Measurements from ENCODE around the gene WDR89. TPM values are rescaled to one million over a fixed set of nuclear protein-coding genes. Genes with fewer than 3 reads are reported as not detected.
"Not testable (repeated sequence)": the region's sequence is repeated elsewhere in the genome, so short reads cannot be mapped to it uniquely, and the experiment has no call there.

WDR89 gene
- polyA plus RNA-seq, 4 donors: 3.0 to 13.1 (median 5.1) TPM

GRCh38 chr14:63624701-63625100, 17.0 kb downstream of the WDR89 start:
- Histone ChIP-seq H3K4me3 (ENCODE audit: low read depth in 1 of 3, low read length in 3 of 3) (no peak overlapping the region), H3K36me3 (ENCODE audit: control insufficient read depth in 3 of 3, insufficient read depth in 2 of 3, low read depth in 1 of 3, low read length in 3 of 3) (peaks cover 0 to 15% (median 0%) of the 10 kb centered on the region in 3 donors), H3K27ac (ENCODE audit: low read depth in 1 of 3, low read length in 2 of 3) (no peak overlapping the region), H3K9me3 (ENCODE audit: control insufficient read depth in 2 of 2, insufficient read depth in 1 of 2, low read depth in 1 of 2, low read length in 1 of 2) (no peaks in the 10 kb centered on the region), H3K4me1 (ENCODE audit: control insufficient read depth in 3 of 3, insufficient read depth in 2 of 3, low read depth in 1 of 3, low read length in 2 of 3) (no peaks in the 10 kb centered on the region), H3K27me3 (ENCODE audit: control insufficient read depth in 3 of 3, insufficient read depth in 3 of 3, low read length in 3 of 3) (no peaks in the 10 kb centered on the region)
- no peak for DNase-seq
- 78 to 84% (median 81%) methylated on average over 4 of the region's 4 CpGs for WGBS, 3 donors
- no peak for FAIRE-seq

- 93 to 95% (median 94%) methylated on average over 4 of the region's 4 CpGs for WGBS, 3 donors
These were observed 17.5 kb downstream of the WDR89 start for GRCh38 chr14:63624203-63624602.

DNA sequence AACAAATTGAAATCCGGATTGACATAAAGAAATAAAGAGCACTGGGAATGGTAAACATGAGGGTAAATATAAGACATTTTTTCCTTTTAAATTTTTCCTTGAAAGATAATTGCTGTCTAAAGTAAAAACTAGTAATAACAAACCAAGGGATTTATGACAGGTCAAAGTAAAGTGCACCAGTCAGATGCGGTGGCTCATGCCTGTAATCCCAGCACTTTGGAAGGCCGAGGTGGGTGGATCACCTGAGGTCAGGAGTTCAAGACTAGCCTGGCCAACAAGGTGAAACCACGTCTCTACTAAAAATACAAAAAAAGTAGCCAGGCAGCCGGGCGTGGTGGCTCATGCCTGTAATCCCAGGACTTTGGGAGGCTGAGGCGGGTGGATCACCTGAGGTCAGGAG, 19.7 kb downstream of the WDR89 start:
- WGBS, 3 donors: 36 to 76% (median 61%) methylated on average over 7 of the region's 7 CpGs
- not testable (repeated sequence) for H3K27me3 ChIP-seq (ENCODE audit: control insufficient read depth in 3 of 3, insufficient read depth in 3 of 3, low read length in 3 of 3); H3K9me3 ChIP-seq (ENCODE audit: control insufficient read depth in 2 of 2, insufficient read depth in 1 of 2, low read depth in 1 of 2, low read length in 1 of 2); DNase-seq; FAIRE-seq; H3K4me1 ChIP-seq (ENCODE audit: control insufficient read depth in 3 of 3, insufficient read depth in 2 of 3, low read depth in 1 of 3, low read length in 2 of 3); H3K4me3 ChIP-seq (ENCODE audit: low read depth in 1 of 3, low read length in 3 of 3)
- peak overlapping the region in 1 of 3 donors; percentile 65 for H3K27ac ChIP-seq (ENCODE audit: low read depth in 1 of 3, low read length in 2 of 3)
- H3K36me3 ChIP-seq (ENCODE audit: control insufficient read depth in 3 of 3, insufficient read depth in 2 of 3, low read depth in 1 of 3, low read length in 3 of 3): peaks cover 0 to 20% (median 0%) of the 10 kb centered on the region in 3 donors

More at GRCh38 chr14:63624203-63624602, 17.5 kb downstream of the WDR89 start:
- no peaks in the 10 kb centered on the region for H3K4me1 ChIP-seq (ENCODE audit: control insufficient read depth in 3 of 3, insufficient read depth in 2 of 3, low read depth in 1 of 3, low read length in 2 of 3)
- peaks cover 0 to 15% (median 0%) of the 10 kb centered on the region in 3 donors for H3K36me3 ChIP-seq (ENCODE audit: control insufficient read depth in 3 of 3, insufficient read depth in 2 of 3, low read depth in 1 of 3, low read length in 3 of 3)
- no peaks in the 10 kb centered on the region for H3K9me3 ChIP-seq (ENCODE audit: control insufficient read depth in 2 of 2, insufficient read depth in 1 of 2, low read depth in 1 of 2, low read length in 1 of 2)
- H3K4me3 ChIP-seq (ENCODE audit: low read depth in 1 of 3, low read length in 3 of 3): no peak overlapping the region
- DNase-seq (no peak), FAIRE-seq (no peak)
- no peaks in the 10 kb centered on the region for H3K27me3 ChIP-seq (ENCODE audit: control insufficient read depth in 3 of 3, insufficient read depth in 3 of 3, low read length in 3 of 3)
- H3K27ac ChIP-seq (ENCODE audit: low read depth in 1 of 3, low read length in 2 of 3): no peak overlapping the region

DNA sequence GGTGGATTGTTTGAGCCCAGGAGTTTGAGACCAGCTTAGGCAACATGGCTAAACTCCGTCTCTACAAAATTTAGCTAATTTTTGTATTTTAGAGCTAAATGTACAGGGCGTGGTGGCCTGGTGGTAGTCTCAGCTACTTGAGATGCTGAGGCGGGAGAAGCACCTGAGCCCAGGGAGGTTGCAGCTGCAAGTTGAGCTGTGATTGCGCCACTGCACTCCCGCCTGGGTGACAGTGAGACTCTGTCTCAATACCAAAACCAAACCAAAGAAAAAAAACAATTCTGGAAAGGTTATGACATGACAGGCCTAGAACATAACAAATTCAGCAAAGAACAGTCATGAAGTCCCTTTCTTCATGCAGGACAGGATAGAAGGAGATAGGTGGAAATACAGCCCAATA, 25.7 kb downstream of the WDR89 start:
- H3K36me3 ChIP-seq (ENCODE audit: control insufficient read depth in 3 of 3, insufficient read depth in 2 of 3, low read depth in 1 of 3, low read length in 3 of 3): peaks cover 0 to 17% (median 0%) of the 10 kb centered on the region in 3 donors
- no peaks in the 10 kb centered on the region for H3K9me3 ChIP-seq (ENCODE audit: control insufficient read depth in 2 of 2, insufficient read depth in 1 of 2, low read depth in 1 of 2, low read length in 1 of 2)
- H3K27ac ChIP-seq (ENCODE audit: low read depth in 1 of 3, low read length in 2 of 3): no peak overlapping the region
- WGBS, 3 donors: 95 to 97% (median 97%) methylated on average over 5 of the region's 5 CpGs
- no peak for DNase-seq
- H3K4me3 ChIP-seq (ENCODE audit: low read depth in 1 of 3, low read length in 3 of 3): no peak overlapping the region
- no peak for FAIRE-seq
- H3K27me3 ChIP-seq (ENCODE audit: control insufficient read depth in 3 of 3, insufficient read depth in 3 of 3, low read length in 3 of 3): no peaks in the 10 kb centered on the region
- no peaks in the 10 kb centered on the region for H3K4me1 ChIP-seq (ENCODE audit: control insufficient read depth in 3 of 3, insufficient read depth in 2 of 3, low read depth in 1 of 3, low read length in 2 of 3)

GRCh38 chr14:63614679-63615363, 26.9 kb downstream of the WDR89 start:
- H3K4me3 ChIP-seq (ENCODE audit: low read depth in 1 of 3, low read length in 3 of 3): no peak overlapping the region
- no peak overlapping the region for H3K27ac ChIP-seq (ENCODE audit: low read depth in 1 of 3, low read length in 2 of 3)
- peaks cover 0 to 19% (median 0%) of the 10 kb centered on the region in 3 donors for H3K36me3 ChIP-seq (ENCODE audit: control insufficient read depth in 3 of 3, insufficient read depth in 2 of 3, low read depth in 1 of 3, low read length in 3 of 3)
- H3K4me1 ChIP-seq (ENCODE audit: control insufficient read depth in 3 of 3, insufficient read depth in 2 of 3, low read depth in 1 of 3, low read length in 2 of 3): no peaks in the 10 kb centered on the region
- no peaks in the 10 kb centered on the region for H3K27me3 ChIP-seq (ENCODE audit: control insufficient read depth in 3 of 3, insufficient read depth in 3 of 3, low read length in 3 of 3)
- no peak for DNase-seq
- H3K9me3 ChIP-seq (ENCODE audit: control insufficient read depth in 2 of 2, insufficient read depth in 1 of 2, low read depth in 1 of 2, low read length in 1 of 2): no peaks in the 10 kb centered on the region
- FAIRE-seq: no peak
- 55 to 76% (median 73%) methylated on average over 4 of the region's 4 CpGs for WGBS, 3 donors

- Histone ChIP-seq H3K36me3 (ENCODE audit: control insufficient read depth in 3 of 3, insufficient read depth in 2 of 3, low read depth in 1 of 3, low read length in 3 of 3) (peaks cover 0 to 9% (median 0%) of the 10 kb centered on the region in 3 donors), H3K4me3 (ENCODE audit: low read depth in 1 of 3, low read length in 3 of 3) (no peak overlapping the region), H3K27me3 (ENCODE audit: control insufficient read depth in 3 of 3, insufficient read depth in 3 of 3, low read length in 3 of 3) (no peaks in the 10 kb centered on the region), H3K9me3 (ENCODE audit: control insufficient read depth in 2 of 2, insufficient read depth in 1 of 2, low read depth in 1 of 2, low read length in 1 of 2) (no peaks in the 10 kb centered on the region), H3K27ac (ENCODE audit: low read depth in 1 of 3, low read length in 2 of 3) (no peak overlapping the region), H3K4me1 (ENCODE audit: control insufficient read depth in 3 of 3, insufficient read depth in 2 of 3, low read depth in 1 of 3, low read length in 2 of 3) (no peaks in the 10 kb centered on the region)
- DNase-seq: no peak
- WGBS, 3 donors: 90 to 98% (median 98%) methylated on average over 7 of the region's 7 CpGs
- no peak for FAIRE-seq
These were observed 30.6 kb downstream of the WDR89 start for GRCh38 chr14:63611078-63611477.

DNA sequence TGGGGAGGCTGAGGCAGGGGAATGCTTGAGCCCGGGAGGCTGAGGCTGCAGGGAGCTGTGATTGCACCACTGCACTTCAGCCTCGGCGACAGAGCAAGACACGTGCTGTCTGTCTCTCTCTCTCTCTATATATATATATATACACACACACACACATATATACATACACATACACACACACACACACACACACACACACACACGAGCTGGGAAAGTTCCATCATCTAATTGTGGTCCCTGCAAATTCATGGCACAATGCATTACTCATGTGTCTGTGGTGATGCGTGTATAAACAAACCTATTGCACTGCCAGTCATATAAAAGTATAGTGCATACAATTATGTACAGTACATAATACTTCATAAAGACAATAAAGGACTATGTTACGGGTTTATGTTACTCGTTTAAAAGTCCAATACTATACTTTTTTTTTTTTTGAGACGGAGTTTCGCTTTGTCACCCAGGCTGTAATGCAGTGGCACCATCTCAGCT, 36.6 kb downstream of the WDR89 start:
- Histone ChIP-seq H3K27me3 (ENCODE audit: control insufficient read depth in 3 of 3, insufficient read depth in 3 of 3, low read length in 3 of 3) (no peaks in the 10 kb centered on the region), H3K4me3 (ENCODE audit: low read depth in 1 of 3, low read length in 3 of 3) (no peak overlapping the region), H3K27ac (ENCODE audit: low read depth in 1 of 3, low read length in 2 of 3) (no peak overlapping the region), H3K9me3 (ENCODE audit: control insufficient read depth in 2 of 2, insufficient read depth in 1 of 2, low read depth in 1 of 2, low read length in 1 of 2) (no peaks in the 10 kb centered on the region), H3K36me3 (ENCODE audit: control insufficient read depth in 3 of 3, insufficient read depth in 2 of 3, low read depth in 1 of 3, low read length in 3 of 3) (peaks cover 0 to 14% (median 3%) of the 10 kb centered on the region in 3 donors), H3K4me1 (ENCODE audit: control insufficient read depth in 3 of 3, insufficient read depth in 2 of 3, low read depth in 1 of 3, low read length in 2 of 3) (no peaks in the 10 kb centered on the region)
- WGBS, 3 donors: 87 to 96% (median 92%) methylated on average over 10 of the region's 10 CpGs
- FAIRE-seq: no peak
- no peak for DNase-seq

GRCh38 chr14:63604626-63605025, 37.0 kb downstream of the WDR89 start:
- no peak for FAIRE-seq
- no peaks in the 10 kb centered on the region for H3K27me3 ChIP-seq (ENCODE audit: control insufficient read depth in 3 of 3, insufficient read depth in 3 of 3, low read length in 3 of 3)
- H3K9me3 ChIP-seq (ENCODE audit: control insufficient read depth in 2 of 2, insufficient read depth in 1 of 2, low read depth in 1 of 2, low read length in 1 of 2): no peaks in the 10 kb centered on the region
- peaks cover 0 to 15% (median 3%) of the 10 kb centered on the region in 3 donors for H3K36me3 ChIP-seq (ENCODE audit: control insufficient read depth in 3 of 3, insufficient read depth in 2 of 3, low read depth in 1 of 3, low read length in 3 of 3)
- no peak overlapping the region for H3K4me3 ChIP-seq (ENCODE audit: low read depth in 1 of 3, low read length in 3 of 3)
- H3K4me1 ChIP-seq (ENCODE audit: control insufficient read depth in 3 of 3, insufficient read depth in 2 of 3, low read depth in 1 of 3, low read length in 2 of 3): no peaks in the 10 kb centered on the region
- WGBS, 3 donors: 92 to 99% (median 98%) methylated on average over 5 of the region's 5 CpGs
- H3K27ac ChIP-seq (ENCODE audit: low read depth in 1 of 3, low read length in 2 of 3): no peak overlapping the region
- no peak for DNase-seq
